ENCODE measurements around the gene PRR23B.

PRR23B gene

GRCh38 chr3:138972941-138973340, 47.8 kb downstream of the PRR23B start:
- no peak for DNase-seq

- no peak for DNase-seq
These were observed 48.9 kb downstream of the PRR23B start for GRCh38 chr3:138971766-138972320.
